Mesenchymal stem cell (in vitro differentiated cells and primary cell): ENCODE results near the gene C1RL.

ENCODE experiments used
- DNase-seq: peaks from one replicate; pipeline ENCODE4 v3.0.0-alpha.2; 2013
- H2AFZ ChIP-seq: one replicate; pipeline ENCODE4 v1.6.1; 2013; ENCODE audit warnings: low read depth, mild to moderate bottlenecking, control low read depth, inconsistent platforms, low read length, moderate library complexity
- H2AK5ac ChIP-seq: 2 replicates; pipeline ENCODE4 v1.6.1; 2013; ENCODE audit warnings: low read length, moderate library complexity, mild to moderate bottlenecking, inconsistent platforms; ENCODE audit not compliant: severe bottlenecking
- H2BK120ac ChIP-seq: one replicate; pipeline ENCODE4 v1.6.1; 2013; ENCODE audit warnings: low read depth, mild to moderate bottlenecking, inconsistent platforms, low read length, moderate library complexity
- H2BK12ac ChIP-seq, 2 experiments: one replicate each; pipeline ENCODE4 v1.6.1; 2013; ENCODE audit warnings: inconsistent platforms in 2 of 2, low read length in 2 of 2, mild to moderate bottlenecking in 2 of 2, moderate library complexity in 2 of 2, control low read depth in 1 of 2
- H2BK15ac ChIP-seq: one replicate; pipeline ENCODE4 v1.6.1; 2013; ENCODE audit warnings: mild to moderate bottlenecking, low read depth, inconsistent platforms; ENCODE audit not compliant: poor library complexity, severe bottlenecking
- H2BK5ac ChIP-seq: 2 replicates; pipeline ENCODE4 v1.6.1; 2013; ENCODE audit warnings: low read depth, mild to moderate bottlenecking, low read length, control low read depth, inconsistent platforms; ENCODE audit not compliant: poor library complexity, severe bottlenecking
- H3K14ac ChIP-seq, 2 experiments: one replicate each; pipeline ENCODE4 v1.6.1; 2013; ENCODE audit warnings: inconsistent platforms in 2 of 2, low read length in 2 of 2, control low read depth in 1 of 2, mild to moderate bottlenecking in 1 of 2, moderate library complexity in 1 of 2
- H3K18ac ChIP-seq, 2 experiments: one replicate each; pipeline ENCODE4 v1.6.1; 2013; ENCODE audit warnings: inconsistent platforms in 2 of 2, low read length in 2 of 2, control low read depth in 1 of 2, low read depth in 1 of 2, mild to moderate bottlenecking in 1 of 2
- H3K23ac ChIP-seq, 2 experiments: one replicate each; pipeline ENCODE4 v1.6.1; 2013; ENCODE audit warnings: inconsistent platforms in 2 of 2, low read length in 2 of 2, mild to moderate bottlenecking in 2 of 2, moderate library complexity in 2 of 2, control low read depth in 1 of 2
- H3K27ac ChIP-seq: 2 replicates; pipeline ENCODE4 v1.5.1; 2013; ENCODE audit warnings: mild to moderate bottlenecking, moderate library complexity, low read length, control low read depth, inconsistent platforms; ENCODE audit not compliant: poor library complexity, severe bottlenecking
- H3K27me3 ChIP-seq, 2 experiments: 2 replicates each; pipeline versions ENCODE4 v1.6.1 to v1.7.0; 2013; ENCODE audit warnings: low read length in 2 of 2, mild to moderate bottlenecking in 2 of 2, moderate library complexity in 2 of 2, control low read depth in 1 of 2, inconsistent platforms in 1 of 2; ENCODE audit not compliant: control insufficient read depth in 1 of 2, insufficient read depth in 1 of 2
- H3K36me3 ChIP-seq, 2 experiments: 2 replicates each; pipeline versions ENCODE4 v1.6.1 to v1.7.0; 2013; ENCODE audit warnings: low read length in 2 of 2, control low read depth in 1 of 2, inconsistent platforms in 1 of 2, low read depth in 1 of 2, mild to moderate bottlenecking in 1 of 2; ENCODE audit not compliant: insufficient read depth in 2 of 2, control insufficient read depth in 1 of 2
- H3K4ac ChIP-seq, 2 experiments: one replicate each; pipeline ENCODE4 v1.6.1; 2013; ENCODE audit warnings: inconsistent platforms in 2 of 2, low read length in 2 of 2, mild to moderate bottlenecking in 2 of 2, moderate library complexity in 2 of 2, control low read depth in 1 of 2, low read depth in 1 of 2
- H3K4me1 ChIP-seq: 2 replicates; pipeline ENCODE4 v1.6.1; 2013; ENCODE audit warnings: low read depth, low read length, control low read depth; ENCODE audit not compliant: control insufficient read depth, insufficient read depth
- H3K4me2 ChIP-seq: 2 replicates; pipeline ENCODE4 v1.6.1; 2013; ENCODE audit warnings: low read length, mild to moderate bottlenecking, inconsistent platforms; ENCODE audit not compliant: poor library complexity, severe bottlenecking
- H3K4me3 ChIP-seq, 2 experiments: 2 replicates each; pipeline versions ENCODE4 v1.5.1 to v1.7.0; 2013; ENCODE audit warnings: low read length in 2 of 2, mild to moderate bottlenecking in 2 of 2, control low read depth in 1 of 2, low read depth in 1 of 2; ENCODE audit not compliant: insufficient read depth in 1 of 2
- H3K79me1 ChIP-seq: replicated peaks from 2 replicates; pipeline ENCODE4 v1.6.1; 2013; ENCODE audit warnings: mild to moderate bottlenecking, control low read depth, low read length, inconsistent platforms; ENCODE audit not compliant: poor library complexity, severe bottlenecking
- H3K9ac ChIP-seq: 2 replicates; pipeline ENCODE4 v1.7.0; 2013; ENCODE audit warnings: mild to moderate bottlenecking, low read length, moderate library complexity
- H3K9me3 ChIP-seq: 2 replicates; pipeline ENCODE4 v1.7.0; 2013; ENCODE audit warnings: mild to moderate bottlenecking, low read length; ENCODE audit not compliant: control insufficient read depth
- H4K8ac ChIP-seq: one replicate; pipeline ENCODE4 v1.6.1; 2013; ENCODE audit warnings: inconsistent platforms, mild to moderate bottlenecking, low read length, moderate library complexity
- H4K91ac ChIP-seq: one replicate; pipeline ENCODE4 v1.6.1; 2013; ENCODE audit warnings: mild to moderate bottlenecking, low read length, inconsistent platforms
- WGBS: methylation state at CpG from one replicate; pipeline ENCODE4 v1.1.7; 2013; ENCODE audit warnings: mixed read lengths; 5-methylcytosine and 5-hydroxymethylcytosine counted together

Gene C1RL

DNA sequence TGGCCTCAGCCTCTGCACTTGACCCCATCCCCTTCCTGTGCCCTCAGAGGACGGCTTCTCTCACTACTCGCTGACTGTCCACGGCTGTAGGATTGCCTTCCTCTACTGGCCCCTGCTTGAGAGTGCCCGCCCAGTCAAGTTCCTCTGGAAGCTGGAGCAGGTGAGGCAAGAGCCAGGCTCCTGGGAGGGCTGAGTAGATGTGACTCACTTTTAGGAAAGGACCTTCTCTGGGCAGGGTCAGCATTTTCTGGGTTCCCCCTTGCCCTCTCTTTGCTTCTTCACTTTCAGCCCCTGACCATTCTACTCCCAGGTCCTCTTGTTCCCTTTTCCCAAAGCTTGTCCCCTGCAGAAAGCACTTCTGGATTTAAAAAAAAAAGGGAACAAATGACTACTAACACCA lies 28.9 kb upstream of the C1RL start:
- no peak overlapping the region for H3K4me2 ChIP-seq
- H3K4me1 ChIP-seq, result no peaks in the 10 kb centered on the region
- no peak overlapping the region for H3K4me3 ChIP-seq
- H2AK5ac ChIP-seq, result no peak overlapping the region
- H3K18ac ChIP-seq, result no peak overlapping the region
- H4K91ac ChIP-seq, result no peak overlapping the region
- no peak for DNase-seq
- no peak overlapping the region for H2BK120ac ChIP-seq
- H3K9ac ChIP-seq, result no peak overlapping the region
- no peaks in the 10 kb centered on the region for H3K9me3 ChIP-seq
- H2AFZ ChIP-seq, result no peak overlapping the region
- no peaks in the 10 kb centered on the region for H3K27me3 ChIP-seq
- H3K14ac ChIP-seq, result no peak overlapping the region
- H2BK12ac ChIP-seq, result no peak overlapping the region
- H3K79me1 ChIP-seq, result peaks cover 4% of the 10 kb centered on the region
- no peak overlapping the region for H2BK5ac ChIP-seq
- H3K27ac ChIP-seq, result no peak overlapping the region
- no peak overlapping the region for H2BK15ac ChIP-seq
- no peak overlapping the region for H3K23ac ChIP-seq
- no peak overlapping the region for H4K8ac ChIP-seq
- H3K36me3 ChIP-seq, result peaks cover 62 to 64% of the 10 kb centered on the region in 2 experiments
- 49% methylated on average over 4 of the region's 4 CpGs for WGBS
- no peak overlapping the region for H3K4ac ChIP-seq

DNA sequence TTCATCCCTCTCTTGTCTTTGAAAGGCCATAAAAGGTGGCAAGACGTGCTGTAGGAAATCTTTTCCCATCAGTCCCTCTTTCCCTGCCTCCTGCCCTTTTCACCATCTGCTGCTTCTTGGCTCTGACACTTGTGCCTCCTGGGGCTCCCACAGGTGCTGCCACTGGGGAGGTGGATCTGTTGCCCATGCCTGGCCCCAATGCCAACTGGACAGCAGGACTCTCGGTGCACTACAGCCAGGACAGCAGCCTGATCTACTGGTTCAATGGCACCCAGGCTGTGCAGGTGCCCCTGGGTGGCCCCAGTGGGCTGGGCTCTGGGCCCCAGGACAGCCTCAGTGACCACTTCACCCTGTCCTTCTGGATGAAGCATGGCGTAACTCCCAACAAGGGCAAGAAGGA lies 27.7 kb upstream of the C1RL start:
- Histone ChIP-seq H3K18ac (no peak overlapping the region), H4K8ac (no peak overlapping the region), H3K14ac (no peak overlapping the region), H3K79me1 (peaks cover 9% of the 10 kb centered on the region), H3K23ac (no peak overlapping the region), H2BK5ac (no peak overlapping the region), H3K27me3 (peaks cover 0 to 4% of the 10 kb centered on the region in 2 experiments), H3K27ac (no peak overlapping the region), H2BK15ac (no peak overlapping the region), H3K4me1 (no peaks in the 10 kb centered on the region), H4K91ac (no peak overlapping the region), H3K9ac (no peak overlapping the region), H3K4me3 (no peak overlapping the region), H2AK5ac (no peak overlapping the region), H3K9me3 (no peaks in the 10 kb centered on the region), H2BK120ac (no peak overlapping the region), H2AFZ (no peak overlapping the region), H2BK12ac (no peak overlapping the region), H3K4ac (no peak overlapping the region), H3K36me3 (peaks cover 55 to 56% of the 10 kb centered on the region in 2 experiments), H3K4me2 (no peak overlapping the region)
- no peak for DNase-seq
- 95% methylated on average over 3 of the region's 3 CpGs for WGBS

DNA sequence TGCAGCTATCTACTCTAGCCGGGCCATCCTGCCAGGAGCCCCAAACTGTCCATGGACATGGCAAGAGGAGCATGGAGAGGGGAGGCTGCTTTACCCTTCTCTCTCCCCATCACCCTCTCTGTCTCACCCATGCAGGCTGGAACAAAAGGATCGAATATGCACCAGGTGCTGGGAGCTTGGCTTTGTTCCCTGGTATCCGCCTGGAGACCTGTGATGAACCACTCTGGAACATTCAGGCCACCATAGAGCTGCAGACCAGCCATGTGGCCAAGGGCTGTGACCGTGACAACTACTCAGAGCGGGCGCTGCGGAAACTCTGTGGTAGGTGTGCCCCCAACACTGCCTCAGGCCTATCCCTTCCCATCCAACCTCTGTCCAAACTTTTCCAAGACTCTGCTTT lies 27.1 kb upstream of the C1RL start:
- Histone ChIP-seq H3K4ac (no peak overlapping the region), H3K27me3 (peaks cover 0 to 7% of the 10 kb centered on the region in 2 experiments), H3K79me1 (peaks cover 10% of the 10 kb centered on the region), H2BK12ac (no peak overlapping the region), H3K4me1 (peaks cover 5% of the 10 kb centered on the region), H2BK5ac (no peak overlapping the region), H2BK120ac (no peak overlapping the region), H3K23ac (no peak overlapping the region), H3K27ac (no peak overlapping the region), H3K9ac (no peak overlapping the region), H2BK15ac (no peak overlapping the region), H3K4me3 (no peak overlapping the region), H3K18ac (no peak overlapping the region), H2AFZ (no peak overlapping the region), H3K36me3 (peaks cover 49 to 52% of the 10 kb centered on the region in 2 experiments), H2AK5ac (no peak overlapping the region), H4K8ac (no peak overlapping the region), H3K9me3 (no peaks in the 10 kb centered on the region), H4K91ac (no peak overlapping the region), H3K14ac (no peak overlapping the region), H3K4me2 (no peak overlapping the region)
- no peak for DNase-seq
- WGBS, result 97% methylated on average over 7 of the region's 7 CpGs

GRCh38 chr12:7134396-7135166 lies 25.6 kb upstream of the C1RL start:
- Histone ChIP-seq H3K27ac (no peak overlapping the region), H3K14ac (no peak overlapping the region), H4K91ac (no peak overlapping the region), H3K36me3 (peaks cover 44 to 48% of the 10 kb centered on the region in 2 experiments), H2AK5ac (no peak overlapping the region), H3K23ac (no peak overlapping the region), H2BK12ac (no peak overlapping the region), H2AFZ (no peak overlapping the region), H2BK5ac (no peak overlapping the region), H3K9me3 (no peaks in the 10 kb centered on the region), H3K4me2 (no peak overlapping the region), H2BK120ac (no peak overlapping the region), H3K4me1 (peaks cover 11% of the 10 kb centered on the region), H2BK15ac (no peak overlapping the region), H3K27me3 (peaks cover 0 to 19% of the 10 kb centered on the region in 2 experiments), H4K8ac (no peak overlapping the region), H3K18ac (no peak overlapping the region), H3K79me1 (peaks cover 15% of the 10 kb centered on the region), H3K4me3 (no peak overlapping the region), H3K4ac (no peak overlapping the region), H3K9ac (no peak overlapping the region)
- 87% methylated on average over 12 of the region's 12 CpGs for WGBS
- no peak for DNase-seq
